Activated T-cell treated with anti-CD3 and anti-CD28 coated beads, Interleukin-2, amount 50 U/mL, for 48 hours (primary cell): ENCODE data around the gene MAP3K4.
"Not testable (repeated sequence)": the region's sequence is repeated elsewhere in the genome, so short reads cannot be mapped to it uniquely, and the experiment has no call there.

Experiments
- DNase-seq, 2 experiments: peaks; one replicate each; pipeline ENCODE4 v3.0.0-alpha.2; 2020

Gene MAP3K4

DNA sequence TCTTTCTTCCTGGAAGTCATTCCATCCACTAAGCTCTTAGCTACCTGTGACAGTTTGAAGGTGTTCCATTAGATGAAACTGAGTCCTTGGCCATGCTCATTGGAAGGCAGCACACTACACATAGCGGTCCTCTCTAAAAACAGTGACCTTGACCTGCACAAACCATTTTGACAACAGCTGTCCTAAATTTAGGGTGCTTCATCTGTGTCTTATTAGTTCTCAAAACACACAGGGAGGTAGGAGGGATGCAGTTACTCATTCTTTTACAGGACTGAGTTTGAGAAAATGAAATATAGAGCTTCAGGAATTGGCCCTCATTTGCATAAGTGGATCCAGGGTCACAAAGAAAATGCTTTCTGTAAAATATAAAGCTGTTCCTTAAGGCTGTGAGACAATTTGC, 20.4 kb upstream of the MAP3K4 start:
- DNase-seq = no peak

- no peak for DNase-seq
Measured at GRCh38 chr6:160972111-160972510, 19.5 kb upstream of the MAP3K4 start.

- not testable (repeated sequence) for DNase-seq
Measured at GRCh38 chr6:160972594-160972993, 19.0 kb upstream of the MAP3K4 start.

DNA sequence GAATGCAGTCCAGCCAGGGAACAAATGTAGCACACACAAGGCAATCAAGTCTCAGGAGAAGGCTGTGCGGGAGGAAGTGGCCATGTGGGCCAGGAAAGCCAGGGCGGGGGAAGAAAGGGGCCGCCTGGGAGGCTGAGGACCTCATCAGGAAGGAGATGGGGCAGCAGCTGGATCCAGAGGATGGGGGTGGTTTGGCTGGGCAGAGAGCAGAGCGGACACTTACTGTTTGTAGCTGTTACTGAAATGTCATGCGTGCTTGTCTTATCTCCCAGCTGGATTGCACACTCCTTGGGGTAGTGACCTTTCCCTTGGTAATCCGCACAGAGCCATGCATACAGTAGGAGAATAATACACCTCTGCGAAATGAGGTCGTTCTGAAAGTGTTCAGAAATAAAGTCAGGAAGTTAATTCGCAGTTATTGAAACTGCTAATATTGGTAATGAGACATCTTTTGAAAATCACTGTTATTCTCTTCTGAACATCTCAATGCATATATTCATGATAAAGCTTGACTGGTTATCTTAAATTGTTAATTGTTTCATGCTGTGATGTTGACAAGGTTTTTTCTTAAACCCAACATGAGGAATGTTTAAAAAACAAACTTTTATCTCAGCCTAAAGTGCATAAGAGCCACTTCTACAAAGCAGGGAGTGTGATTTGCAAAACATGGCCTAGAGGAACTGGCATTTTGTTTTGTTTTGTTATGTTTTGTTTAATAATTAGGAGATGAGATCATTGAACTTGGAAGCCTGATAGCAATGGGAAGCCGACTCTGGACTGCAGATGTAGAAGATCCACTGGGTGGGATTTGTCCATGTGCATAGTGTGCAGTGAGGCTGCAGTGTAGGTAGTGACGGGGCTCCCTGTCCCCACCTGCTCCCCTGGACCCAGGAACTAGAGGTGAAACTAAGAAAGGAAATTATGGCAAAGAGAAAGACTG, 18.0 kb upstream of the MAP3K4 start:
- no peak for DNase-seq

GRCh38 chr6:160974304-160974771, 17.2 kb upstream of the MAP3K4 start:
- no peak for DNase-seq

GRCh38 chr6:160975162-160975561, 16.4 kb upstream of the MAP3K4 start:
- DNase-seq = no peak

DNA sequence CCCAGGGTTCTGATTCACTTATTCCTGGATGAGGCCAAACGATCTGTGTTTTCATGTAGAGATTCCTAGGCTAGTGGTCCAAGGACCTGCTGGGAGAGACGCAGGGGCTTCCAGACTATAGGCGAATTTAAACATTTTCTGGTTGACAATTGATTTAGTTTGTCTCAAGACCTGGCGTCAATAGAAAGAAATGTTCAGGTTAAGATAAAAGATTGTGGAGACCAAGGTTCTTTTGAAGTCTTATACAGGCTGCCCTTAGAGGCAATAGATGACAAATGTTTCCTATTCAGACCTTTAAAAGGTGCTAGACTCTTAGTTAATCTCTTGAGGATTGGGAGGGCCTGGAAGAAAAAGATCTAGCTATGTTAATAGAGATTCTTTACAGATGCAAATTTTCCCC, 15.6 kb upstream of the MAP3K4 start:
- not testable (repeated sequence) for DNase-seq

DNA sequence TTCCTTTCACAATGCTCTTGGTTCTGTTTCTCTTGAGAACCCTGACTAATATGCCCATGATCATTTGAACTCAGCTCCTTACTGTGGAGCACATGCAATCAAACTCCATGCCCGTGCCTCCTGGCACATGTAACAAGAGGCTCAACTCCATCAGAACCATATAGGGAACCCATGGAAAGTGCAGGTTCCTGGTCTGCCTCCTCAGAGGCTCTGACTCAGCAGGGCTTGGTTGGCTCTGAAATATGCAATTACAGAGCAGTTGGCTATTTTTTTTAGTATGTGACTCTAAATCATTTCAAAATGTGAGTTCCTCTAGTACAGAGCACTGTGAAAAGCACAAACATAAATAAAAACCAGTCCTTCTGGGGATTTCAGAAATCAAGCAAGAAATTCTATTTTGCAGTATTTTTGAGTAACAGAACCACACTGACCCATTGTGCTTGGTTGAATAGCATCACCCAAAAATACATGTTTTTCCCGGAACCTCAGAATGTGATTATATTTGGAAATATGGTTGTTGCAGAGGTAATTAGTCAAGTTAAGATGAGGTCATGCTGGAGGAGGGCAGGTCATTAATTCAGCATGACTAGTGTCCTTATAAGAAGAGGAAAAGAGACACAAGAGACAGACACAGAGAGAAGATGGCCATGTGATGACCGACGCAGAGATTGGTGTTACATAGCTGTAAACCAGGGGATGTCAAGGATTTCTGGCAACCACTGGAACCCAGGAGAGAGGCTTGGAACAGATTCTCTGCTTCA, 13.2 kb upstream of the MAP3K4 start:
- DNase-seq = no peak

GRCh38 chr6:160979061-160979708, 12.4 kb upstream of the MAP3K4 start:
- DNase-seq = no peak

- not testable (repeated sequence) for DNase-seq
Measured at GRCh38 chr6:160983377-160983948, 8.1 kb upstream of the MAP3K4 start.

GRCh38 chr6:160986851-160987250, 4.7 kb upstream of the MAP3K4 start:
- DNase-seq = no peak

GRCh38 chr6:160987265-160987664, 4.3 kb upstream of the MAP3K4 start:
- no peak for DNase-seq

- DNase-seq = no peak
Measured at GRCh38 chr6:160990847-160991405, 643 bp upstream of the MAP3K4 start.

- DNase-seq = peak in 1 of 2 experiments; percentile 24
Measured at GRCh38 chr6:160992061-160992979, 751 bp downstream of the MAP3K4 start.

DNA sequence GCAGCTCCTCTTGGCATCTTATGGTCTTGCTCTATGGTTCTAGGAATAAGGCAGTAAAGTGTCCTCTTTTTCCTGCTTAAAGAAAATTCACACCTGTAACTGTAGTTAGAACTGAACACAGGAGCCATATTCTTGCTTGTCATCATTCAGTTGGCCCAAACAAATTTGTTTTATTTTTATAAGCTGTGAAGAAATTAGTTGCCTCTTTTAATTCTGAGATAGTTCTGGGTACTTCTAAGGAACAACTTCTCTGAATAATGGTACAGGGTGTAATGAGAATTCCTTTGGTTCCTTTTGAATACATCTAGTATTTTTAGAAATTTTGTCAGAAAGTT, 1.4 kb downstream of the MAP3K4 start:
- DNase-seq = no peak

GRCh38 chr6:160995271-160995670, 3.7 kb downstream of the MAP3K4 start:
- DNase-seq = no peak

GRCh38 chr6:160996131-160996601, 4.6 kb downstream of the MAP3K4 start:
- DNase-seq = no peak

DNA sequence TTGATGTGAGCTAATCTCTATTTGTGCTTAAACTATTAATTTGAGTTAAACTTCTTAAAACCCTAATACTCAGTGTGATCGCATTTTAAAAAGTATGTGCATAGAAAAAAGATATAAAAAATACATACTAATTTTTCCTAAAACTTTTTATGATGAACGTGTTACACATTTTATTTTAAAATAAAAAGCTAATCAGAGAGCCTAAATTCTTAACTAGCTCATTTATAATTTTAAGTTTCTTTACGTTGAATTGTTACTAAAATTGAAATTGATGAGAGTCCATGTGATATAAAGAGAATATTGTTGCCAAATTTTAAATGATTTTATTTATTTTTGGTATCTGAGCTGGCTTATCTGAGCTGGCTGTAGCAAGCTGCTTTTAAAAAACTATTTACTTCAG, 6.6 kb downstream of the MAP3K4 start:
- no peak for DNase-seq

- no peak for DNase-seq
Measured at GRCh38 chr6:160998766-160999165, 7.2 kb downstream of the MAP3K4 start.

DNA sequence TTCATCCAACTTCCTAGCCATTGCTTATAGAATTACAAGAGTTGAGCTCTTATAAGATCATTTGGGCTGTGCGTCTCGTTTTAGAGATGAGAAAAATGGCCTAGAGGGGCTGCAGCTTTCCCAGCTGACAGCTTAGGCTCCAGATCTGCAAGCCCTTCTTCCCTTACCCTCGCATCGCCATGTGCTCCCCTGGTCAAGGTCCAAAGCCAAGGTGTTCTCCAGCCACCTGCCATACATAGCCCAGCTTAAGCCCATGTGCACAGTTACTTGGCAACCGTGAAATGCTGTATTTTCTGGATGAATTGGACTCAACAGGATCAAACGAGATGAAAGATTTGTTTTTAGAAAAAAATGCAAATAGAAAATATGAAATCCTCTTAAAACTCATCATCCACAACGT, 7.9 kb downstream of the MAP3K4 start:
- no peak for DNase-seq

DNA sequence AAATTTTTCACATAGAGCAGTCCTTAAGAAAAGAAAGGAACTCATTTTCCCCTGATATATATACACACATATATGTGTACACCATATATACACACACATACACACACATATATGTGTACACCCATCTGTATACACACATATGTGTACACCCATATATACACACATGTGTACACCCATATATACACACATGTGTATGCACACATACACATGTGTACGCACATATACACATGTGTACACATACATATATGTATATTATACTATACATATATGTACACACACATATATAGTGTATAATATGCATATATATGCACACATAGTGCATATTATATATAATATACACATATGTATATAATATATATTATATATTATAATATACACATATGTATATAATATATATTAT, 9.1 kb downstream of the MAP3K4 start:
- DNase-seq = no peak

- no peak for DNase-seq
Measured at GRCh38 chr6:161001421-161001820, 9.9 kb downstream of the MAP3K4 start.
